ENCODE data around the gene ZNF200.

Gene ZNF200, protein sequence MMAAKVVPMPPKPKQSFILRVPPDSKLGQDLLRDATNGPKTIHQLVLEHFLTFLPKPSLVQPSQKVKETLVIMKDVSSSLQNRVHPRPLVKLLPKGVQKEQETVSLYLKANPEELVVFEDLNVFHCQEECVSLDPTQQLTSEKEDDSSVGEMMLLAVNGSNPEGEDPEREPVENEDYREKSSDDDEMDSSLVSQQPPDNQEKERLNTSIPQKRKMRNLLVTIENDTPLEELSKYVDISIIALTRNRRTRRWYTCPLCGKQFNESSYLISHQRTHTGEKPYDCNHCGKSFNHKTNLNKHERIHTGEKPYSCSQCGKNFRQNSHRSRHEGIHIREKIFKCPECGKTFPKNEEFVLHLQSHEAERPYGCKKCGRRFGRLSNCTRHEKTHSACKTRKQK

DNA sequence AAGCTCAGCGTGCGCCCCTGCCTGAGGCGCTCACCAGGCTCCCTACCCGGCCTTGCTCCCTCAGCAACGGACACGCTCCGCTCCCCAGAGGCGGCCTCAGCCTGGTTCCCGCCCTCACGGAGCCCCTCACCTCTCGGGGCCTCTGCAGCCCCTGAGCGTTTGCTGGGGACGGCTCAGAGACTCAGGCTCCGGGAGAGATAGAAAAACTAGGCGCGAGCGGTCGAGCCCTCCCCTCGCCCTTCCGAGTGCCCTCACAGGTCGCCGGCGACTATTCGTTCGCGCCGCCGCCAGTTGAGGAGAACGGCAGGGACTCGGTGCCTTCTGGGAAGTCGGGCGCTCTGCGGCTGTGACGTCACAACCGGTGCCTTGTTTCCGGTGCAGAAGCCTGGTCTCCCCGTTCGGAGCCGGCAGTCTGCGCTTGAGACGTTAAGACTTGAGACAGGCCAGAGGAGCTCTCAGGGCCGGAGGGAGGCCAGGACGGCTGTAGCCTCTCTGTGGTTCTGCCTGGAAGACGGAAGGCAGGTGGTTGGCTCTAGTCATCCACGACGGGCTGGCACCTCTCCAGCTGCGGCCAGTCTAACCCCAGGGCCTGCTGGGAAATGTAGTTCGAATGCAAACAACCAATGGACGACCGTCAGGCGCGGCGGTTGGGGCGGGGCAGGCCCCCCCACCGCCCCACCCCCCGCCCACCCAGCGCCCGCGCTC, at the start of gene ZNF200:
TSS of gene ZNF200 (minus strand) at position 302 of the 705 bp plus-strand sequence. CDS start 1,403 bp downstream, outside the sequence.
- H3K9me3 ChIP-seq (ENCODE audit: control insufficient read depth in 1 of 2, low read length in 2 of 2), result peaks cover 0 to 3% of the 10 kb centered on the region in 2 donors
- H3K27ac ChIP-seq (ENCODE audit: low read depth, low read length), result peak within 1 kb of the TSS; percentile 98
- peaks cover 26 to 28% of the 10 kb centered on the region in 2 donors for H3K36me3 ChIP-seq (ENCODE audit: control insufficient read depth in 1 of 2, insufficient read depth in 2 of 2, low read length in 2 of 2)
- peak within 1 kb of the TSS; percentile 95 to 98 for H3K4me3 ChIP-seq (ENCODE audit: low read depth in 1 of 2, low read length in 2 of 2)
- H3K4me1 ChIP-seq (ENCODE audit: control insufficient read depth in 1 of 2, insufficient read depth in 2 of 2, low read length in 2 of 2), result peaks cover 5 to 8% of the 10 kb centered on the region in 2 donors
- H3K9ac ChIP-seq (ENCODE audit: low read depth in 1 of 2, low read length in 2 of 2), result peak within 1 kb of the TSS; percentile 93 to 96
- no peaks in the 10 kb centered on the region for H3K27me3 ChIP-seq (ENCODE audit: control insufficient read depth in 1 of 2, insufficient read depth in 2 of 2, low read length in 2 of 2)

DNA sequence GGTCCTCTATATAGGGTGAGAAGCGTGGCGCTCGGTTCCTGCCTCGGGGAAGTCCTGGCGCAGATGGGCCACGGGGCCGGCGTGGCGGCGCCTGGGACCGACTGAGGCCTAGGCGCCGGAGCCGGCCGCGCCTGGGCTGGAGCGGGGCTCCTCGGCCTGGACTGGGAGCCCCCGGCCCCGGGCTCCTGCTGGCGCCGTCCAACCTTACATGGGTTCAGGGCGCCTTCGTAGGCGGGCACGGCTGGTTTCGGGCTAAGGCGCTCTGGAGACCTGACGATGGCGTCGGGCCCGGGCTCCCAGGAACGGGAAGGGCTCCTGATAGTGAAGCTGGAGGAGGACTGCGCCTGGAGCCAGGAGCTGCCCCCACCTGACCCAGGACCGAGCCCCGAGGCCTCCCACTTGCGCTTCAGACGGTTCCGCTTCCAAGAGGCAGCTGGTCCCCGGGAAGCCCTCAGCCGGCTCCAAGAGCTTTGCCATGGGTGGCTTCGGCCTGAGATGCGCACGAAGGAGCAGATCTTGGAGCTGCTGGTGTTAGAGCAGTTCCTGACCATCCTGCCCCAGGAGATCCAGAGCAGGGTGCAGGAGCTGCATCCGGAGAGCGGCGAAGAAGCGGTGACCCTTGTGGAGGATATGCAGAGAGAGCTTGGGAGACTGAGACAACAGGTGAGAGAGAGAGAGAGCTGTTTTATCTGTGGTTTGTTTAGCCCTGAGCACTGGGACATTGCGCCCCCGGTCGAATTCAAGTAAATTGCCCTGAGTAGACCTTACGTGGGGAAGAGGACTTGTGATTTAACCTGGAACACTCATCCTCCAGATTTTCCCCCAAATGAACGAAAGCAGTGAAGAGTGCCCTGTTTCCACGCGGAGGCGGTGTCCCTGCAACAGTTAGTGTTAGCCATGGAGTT, 48.8 kb upstream of the ZNF200 start:
- Histone ChIP-seq H3K4me3 (ENCODE audit: low read depth in 1 of 2, low read length in 2 of 2) (peak overlapping the region; percentile 93 to 99), H3K27ac (ENCODE audit: low read depth, low read length) (peak overlapping the region; percentile 100), H3K9ac (ENCODE audit: low read depth in 1 of 2, low read length in 2 of 2) (peak overlapping the region; percentile 90 to 94), H3K36me3 (ENCODE audit: control insufficient read depth in 1 of 2, insufficient read depth in 2 of 2, low read length in 2 of 2) (peaks cover 25 to 34% of the 10 kb centered on the region in 2 donors), H3K27me3 (ENCODE audit: control insufficient read depth in 1 of 2, insufficient read depth in 2 of 2, low read length in 2 of 2) (no peaks in the 10 kb centered on the region), H3K4me1 (ENCODE audit: control insufficient read depth in 1 of 2, insufficient read depth in 2 of 2, low read length in 2 of 2) (peaks cover 15 to 22% of the 10 kb centered on the region in 2 donors), H3K9me3 (ENCODE audit: control insufficient read depth in 1 of 2, low read length in 2 of 2) (peaks cover 14 to 31% of the 10 kb centered on the region in 2 donors)

DNA sequence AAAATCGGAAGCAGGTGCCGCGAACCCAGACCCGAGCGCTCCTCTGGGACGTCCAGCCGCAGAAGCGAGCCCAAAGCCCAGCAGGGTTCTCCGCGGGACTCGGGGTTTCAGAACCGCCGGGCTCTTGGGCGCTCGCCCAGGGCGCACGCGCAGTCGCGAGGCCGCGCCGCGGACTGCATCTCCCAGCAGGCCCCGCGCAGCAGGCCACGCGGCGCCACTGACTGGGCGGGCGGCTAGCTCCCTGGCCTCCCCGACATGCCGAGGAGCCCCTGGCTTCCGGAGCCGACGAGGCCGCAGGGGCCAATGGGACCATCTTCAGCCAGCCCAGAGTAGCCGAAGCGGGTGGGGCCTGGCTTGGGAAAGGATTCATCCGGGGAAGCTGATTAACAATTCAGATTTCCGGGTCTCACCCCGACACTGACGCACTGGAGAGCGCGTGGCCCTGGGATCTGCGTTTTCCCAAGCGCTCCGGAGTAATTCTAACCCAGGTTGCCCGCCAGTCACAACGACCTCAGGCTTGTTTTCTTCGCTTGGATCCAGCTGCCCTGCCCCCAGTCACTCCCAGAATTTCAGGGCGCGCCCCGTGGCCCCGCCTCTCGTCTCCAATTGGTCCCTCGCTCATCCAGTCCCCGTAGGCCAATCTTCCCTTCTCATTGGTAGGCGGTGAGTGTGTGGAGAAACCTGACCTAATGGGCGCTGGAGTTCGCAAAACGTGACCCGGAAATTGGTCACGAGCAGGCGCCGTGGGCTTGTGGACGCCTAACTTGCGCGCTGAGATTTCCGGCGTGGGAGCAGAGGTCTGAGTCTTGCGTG, 48.0 kb upstream of the ZNF200 start, which contains the start of gene ZNF263:
TSS of gene ZNF263 (plus strand) at position 762 of the 813 bp plus-strand sequence. CDS start 328 bp downstream, outside the sequence.
- Histone ChIP-seq H3K27me3 (ENCODE audit: control insufficient read depth in 1 of 2, insufficient read depth in 2 of 2, low read length in 2 of 2) (no peaks in the 10 kb centered on the region), H3K36me3 (ENCODE audit: control insufficient read depth in 1 of 2, insufficient read depth in 2 of 2, low read length in 2 of 2) (peaks cover 19 to 26% of the 10 kb centered on the region in 2 donors), H3K9me3 (ENCODE audit: control insufficient read depth in 1 of 2, low read length in 2 of 2) (peaks cover 8 to 23% of the 10 kb centered on the region in 2 donors), H3K9ac (ENCODE audit: low read depth in 1 of 2, low read length in 2 of 2) (peak within 1 kb of the TSS; percentile 90 to 94), H3K4me3 (ENCODE audit: low read depth in 1 of 2, low read length in 2 of 2) (peak within 1 kb of the TSS; percentile 93 to 99), H3K4me1 (ENCODE audit: control insufficient read depth in 1 of 2, insufficient read depth in 2 of 2, low read length in 2 of 2) (peaks cover 15 to 22% of the 10 kb centered on the region in 2 donors), H3K27ac (ENCODE audit: low read depth, low read length) (peak within 1 kb of the TSS; percentile 100)

DNA sequence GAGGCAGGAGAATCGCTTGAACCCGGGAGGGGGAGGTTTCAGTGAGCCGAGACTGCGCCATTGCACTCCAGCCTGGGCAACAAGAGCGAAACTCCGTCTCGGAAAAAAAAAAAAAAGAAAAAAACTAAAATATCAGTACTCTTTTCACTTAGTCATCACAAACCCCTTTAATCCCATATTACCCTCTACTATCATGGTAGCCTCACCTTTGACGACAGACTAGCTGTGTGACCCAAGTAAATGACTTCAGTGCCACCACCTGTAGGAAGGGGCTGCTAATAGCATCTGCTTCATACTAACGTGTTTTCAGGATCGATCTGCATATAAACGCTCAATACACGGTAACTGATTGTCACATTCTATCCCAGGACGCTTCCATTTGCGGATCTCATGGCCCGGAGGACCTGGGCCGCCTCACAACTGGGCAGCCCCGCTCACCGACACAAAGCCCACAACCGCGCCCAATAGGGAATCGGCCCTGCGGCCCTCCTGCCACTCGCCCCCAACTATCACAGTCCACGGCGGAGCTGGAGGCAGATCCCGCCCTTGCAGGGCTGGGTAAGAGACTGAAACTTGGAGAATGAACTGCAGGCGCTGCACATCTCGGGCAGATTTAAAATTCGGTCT, 47.3 kb upstream of the ZNF200 start:
- H3K9me3 ChIP-seq (ENCODE audit: control insufficient read depth in 1 of 2, low read length in 2 of 2), result peaks cover 8 to 20% of the 10 kb centered on the region in 2 donors
- H3K4me3 ChIP-seq (ENCODE audit: low read depth in 1 of 2, low read length in 2 of 2), result peak overlapping the region; percentile 93 to 99
- H3K9ac ChIP-seq (ENCODE audit: low read depth in 1 of 2, low read length in 2 of 2), result peak overlapping the region; percentile 90 to 94
- H3K4me1 ChIP-seq (ENCODE audit: control insufficient read depth in 1 of 2, insufficient read depth in 2 of 2, low read length in 2 of 2), result peaks cover 15 to 22% of the 10 kb centered on the region in 2 donors
- H3K36me3 ChIP-seq (ENCODE audit: control insufficient read depth in 1 of 2, insufficient read depth in 2 of 2, low read length in 2 of 2), result peaks cover 19 to 22% of the 10 kb centered on the region in 2 donors
- peak overlapping the region; percentile 100 for H3K27ac ChIP-seq (ENCODE audit: low read depth, low read length)
- no peaks in the 10 kb centered on the region for H3K27me3 ChIP-seq (ENCODE audit: control insufficient read depth in 1 of 2, insufficient read depth in 2 of 2, low read length in 2 of 2)

DNA sequence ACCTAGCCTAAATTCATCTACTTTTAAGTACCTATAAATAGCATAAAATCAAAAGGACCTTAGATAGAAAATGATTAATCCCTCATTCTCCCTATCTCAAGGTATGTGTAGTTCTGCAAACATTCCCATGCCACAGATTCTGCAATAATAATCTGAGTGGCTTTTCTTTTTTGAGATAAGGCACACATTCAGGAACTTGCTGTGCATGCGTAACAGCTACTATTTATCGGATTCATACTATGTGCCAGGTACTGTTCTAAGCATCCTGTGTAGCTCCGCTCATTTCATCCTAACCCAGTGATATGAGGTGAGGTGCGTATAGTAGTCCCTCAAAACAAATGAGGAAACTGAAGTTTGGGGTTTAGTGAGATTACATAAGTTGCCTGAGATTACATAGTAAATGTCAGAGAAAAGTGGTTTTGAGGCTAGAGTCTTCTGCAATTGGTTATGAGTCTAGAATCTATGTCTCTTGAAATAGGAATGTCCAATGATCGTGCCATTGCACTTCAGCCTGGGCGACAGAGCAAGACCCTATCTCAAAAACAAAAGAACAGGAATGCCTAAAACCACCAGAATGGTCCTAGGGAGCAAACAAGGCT, 46.4 kb upstream of the ZNF200 start:
- Histone ChIP-seq H3K4me1 (ENCODE audit: control insufficient read depth in 1 of 2, insufficient read depth in 2 of 2, low read length in 2 of 2) (peaks cover 15 to 22% of the 10 kb centered on the region in 2 donors), H3K36me3 (ENCODE audit: control insufficient read depth in 1 of 2, insufficient read depth in 2 of 2, low read length in 2 of 2) (peaks cover 11 to 14% of the 10 kb centered on the region in 2 donors), H3K27me3 (ENCODE audit: control insufficient read depth in 1 of 2, insufficient read depth in 2 of 2, low read length in 2 of 2) (no peaks in the 10 kb centered on the region), H3K9me3 (ENCODE audit: control insufficient read depth in 1 of 2, low read length in 2 of 2) (peaks cover 7 to 13% of the 10 kb centered on the region in 2 donors), H3K4me3 (ENCODE audit: low read depth in 1 of 2, low read length in 2 of 2) (no peak overlapping the region), H3K9ac (ENCODE audit: low read depth in 1 of 2, low read length in 2 of 2) (no peak overlapping the region), H3K27ac (ENCODE audit: low read depth, low read length) (no peak overlapping the region)

DNA sequence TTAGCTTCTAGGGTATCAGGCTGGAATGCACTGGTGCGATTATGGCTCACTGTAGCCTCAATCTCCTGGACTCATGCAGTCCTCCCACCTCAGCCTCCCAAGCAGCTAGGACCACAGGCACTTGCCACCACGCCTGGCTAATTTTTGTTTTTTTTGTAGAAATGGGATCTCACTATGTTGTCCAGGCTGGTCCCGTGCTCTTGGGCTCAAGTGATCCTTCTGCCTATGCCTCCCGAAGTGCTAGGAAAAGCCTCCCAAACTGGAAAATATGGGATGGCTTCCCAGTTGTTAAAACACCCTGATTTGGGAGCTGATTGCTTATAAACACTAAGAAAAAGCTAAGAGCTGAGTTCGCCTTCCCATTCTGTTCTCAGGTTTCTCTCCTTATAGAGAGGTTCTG, 41.7 kb upstream of the ZNF200 start:
- no peaks in the 10 kb centered on the region for H3K36me3 ChIP-seq (ENCODE audit: control insufficient read depth in 1 of 2, insufficient read depth in 2 of 2, low read length in 2 of 2)
- no peaks in the 10 kb centered on the region for H3K27me3 ChIP-seq (ENCODE audit: control insufficient read depth in 1 of 2, insufficient read depth in 2 of 2, low read length in 2 of 2)

DNA sequence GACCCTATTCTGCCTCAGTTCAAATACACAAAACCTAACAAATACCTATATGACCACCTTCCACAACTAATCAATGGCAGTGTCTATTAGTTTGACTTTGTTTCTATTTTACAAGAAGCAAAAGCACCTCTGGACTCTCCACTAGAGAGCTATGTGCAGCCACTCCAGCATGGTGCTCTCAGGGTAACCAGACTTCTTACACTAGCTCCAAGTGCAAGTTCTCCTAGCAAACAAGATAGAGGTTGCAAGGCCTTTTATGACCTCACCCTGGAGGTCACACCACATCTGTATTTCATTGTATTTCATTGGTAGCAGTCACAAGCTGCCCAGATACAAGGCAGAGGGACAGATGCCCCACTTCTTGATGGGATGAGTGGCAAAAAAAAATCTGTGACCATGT, 40.0 kb upstream of the ZNF200 start:
- Histone ChIP-seq H3K4me1 (ENCODE audit: control insufficient read depth in 1 of 2, insufficient read depth in 2 of 2, low read length in 2 of 2) (no peaks in the 10 kb centered on the region), H3K9ac (ENCODE audit: low read depth in 1 of 2, low read length in 2 of 2) (no peak overlapping the region), H3K36me3 (ENCODE audit: control insufficient read depth in 1 of 2, insufficient read depth in 2 of 2, low read length in 2 of 2) (no peaks in the 10 kb centered on the region), H3K4me3 (ENCODE audit: low read depth in 1 of 2, low read length in 2 of 2) (no peak overlapping the region), H3K9me3 (ENCODE audit: control insufficient read depth in 1 of 2, low read length in 2 of 2) (no peaks in the 10 kb centered on the region), H3K27me3 (ENCODE audit: control insufficient read depth in 1 of 2, insufficient read depth in 2 of 2, low read length in 2 of 2) (no peaks in the 10 kb centered on the region), H3K27ac (ENCODE audit: low read depth, low read length) (no peak overlapping the region)

More for the DNA sequence above, 41.7 kb upstream of the ZNF200 start:
- Histone ChIP-seq H3K9me3 (ENCODE audit: control insufficient read depth in 1 of 2, low read length in 2 of 2) (no peaks in the 10 kb centered on the region), H3K27ac (ENCODE audit: low read depth, low read length) (no peak overlapping the region), H3K4me1 (ENCODE audit: control insufficient read depth in 1 of 2, insufficient read depth in 2 of 2, low read length in 2 of 2) (no peaks in the 10 kb centered on the region), H3K4me3 (ENCODE audit: low read depth in 1 of 2, low read length in 2 of 2) (no peak overlapping the region), H3K9ac (ENCODE audit: low read depth in 1 of 2, low read length in 2 of 2) (no peak overlapping the region)

DNA sequence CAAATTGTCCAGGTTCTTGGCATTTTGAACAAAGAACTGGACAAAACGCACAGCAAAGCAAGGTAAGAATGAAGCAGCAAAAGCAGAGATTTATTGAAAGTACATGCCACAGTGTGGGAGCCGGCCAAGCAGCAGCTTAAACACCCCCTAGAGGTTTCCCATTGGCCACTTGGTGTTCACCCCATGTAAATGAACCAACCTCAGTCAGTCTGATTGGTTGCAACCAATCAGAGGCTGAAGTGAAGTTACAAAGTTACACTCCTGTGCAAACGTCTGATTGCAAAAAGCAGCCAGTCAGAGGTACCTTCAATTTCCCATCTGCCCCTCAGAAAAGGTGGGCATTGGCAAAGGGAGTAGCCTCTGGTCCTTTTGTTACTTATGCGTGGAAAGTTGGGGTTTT, 39.5 kb upstream of the ZNF200 start:
- no peaks in the 10 kb centered on the region for H3K27me3 ChIP-seq (ENCODE audit: control insufficient read depth in 1 of 2, insufficient read depth in 2 of 2, low read length in 2 of 2)
- no peaks in the 10 kb centered on the region for H3K4me1 ChIP-seq (ENCODE audit: control insufficient read depth in 1 of 2, insufficient read depth in 2 of 2, low read length in 2 of 2)
- no peak overlapping the region for H3K27ac ChIP-seq (ENCODE audit: low read depth, low read length)
- H3K4me3 ChIP-seq (ENCODE audit: low read depth in 1 of 2, low read length in 2 of 2), result no peak overlapping the region
- H3K9ac ChIP-seq (ENCODE audit: low read depth in 1 of 2, low read length in 2 of 2), result no peak overlapping the region
- no peaks in the 10 kb centered on the region for H3K36me3 ChIP-seq (ENCODE audit: control insufficient read depth in 1 of 2, insufficient read depth in 2 of 2, low read length in 2 of 2)
- H3K9me3 ChIP-seq (ENCODE audit: control insufficient read depth in 1 of 2, low read length in 2 of 2), result no peaks in the 10 kb centered on the region

Data from duodenal mucosa (tissue), 2 donors.